Hepatocyte (in vitro differentiated cells): ENCODE measurements around the gene ELOVL3. TPM values are rescaled to one million over a fixed set of nuclear protein-coding genes. Genes with fewer than 3 reads are reported as not detected.

ENCODE experiments used
- DNase-seq: peaks from one replicate; pipeline ENCODE4 v3.0.0-alpha.2; 2016; ENCODE audit warnings: low spot score
- H2AFZ ChIP-seq: fragments of 200-600 bp; sonication (generic); 2 replicates; pipeline ENCODE4 v1.6.0; 2016; ENCODE audit warnings: antibody characterized with exemption, mild to moderate bottlenecking
- H3K27ac ChIP-seq: fragments of 200-600 bp; sonication (generic); 2 replicates; pipeline ENCODE4 v1.5.1; 2016; ENCODE audit warnings: mild to moderate bottlenecking
- H3K27me3 ChIP-seq: fragments of 200-600 bp; sonication (generic); 2 replicates; pipeline ENCODE4 v1.6.1; 2016
- H3K36me3 ChIP-seq: fragments of 200-600 bp; sonication (generic); replicated peaks from 2 replicates; pipeline ENCODE4 v1.5.1; 2016; ENCODE audit warnings: low read depth; ENCODE audit not compliant: insufficient read depth
- H3K4me1 ChIP-seq: fragments of 200-600 bp; sonication (generic); 2 replicates; pipeline ENCODE4 v1.5.1; 2016; ENCODE audit warnings: mild to moderate bottlenecking, moderate library complexity; ENCODE audit not compliant: insufficient read depth
- H3K4me2 ChIP-seq: fragments of 200-600 bp; sonication (generic); 2 replicates; pipeline ENCODE4 v1.6.0; 2016
- H3K4me3 ChIP-seq: fragments of 200-600 bp; sonication (generic); 2 replicates; pipeline ENCODE4 v1.5.1; 2016; ENCODE audit warnings: mild to moderate bottlenecking
- H3K79me2 ChIP-seq: fragments of 200-600 bp; sonication (generic); 2 replicates; pipeline ENCODE4 v1.6.0; 2017; ENCODE audit warnings: mild to moderate bottlenecking
- H3K9me2 ChIP-seq: fragments of 200-600 bp; sonication (generic); replicated peaks from 2 replicates; pipeline ENCODE4 v1.6.0; 2017; ENCODE audit warnings: mild to moderate bottlenecking; ENCODE audit not compliant: insufficient read depth
- H3K9me3 ChIP-seq: fragments of 200-600 bp; sonication (generic); 2 replicates; pipeline ENCODE4 v1.5.1; 2016; ENCODE audit warnings: low read depth, mild to moderate bottlenecking
- H4K20me1 ChIP-seq: fragments of 200-600 bp; sonication (generic); 2 replicates; pipeline ENCODE4 v1.6.0; 2016; ENCODE audit warnings: mild to moderate bottlenecking; ENCODE audit not compliant: insufficient read depth, poor library complexity, severe bottlenecking
- CTCF ChIP-seq: fragments of 200-600 bp; sonication (generic); IDR thresholded peaks from 2 replicates; pipeline ENCODE4 v1.5.1; 2016; ENCODE audit warnings: antibody characterized with exemption, mild to moderate bottlenecking; ENCODE audit not compliant: poor library complexity
- EZH2 ChIP-seq: fragments of 200-600 bp; sonication (generic); IDR thresholded peaks from 2 replicates; pipeline ENCODE4 v1.6.1; 2016; ENCODE audit warnings: antibody characterized with exemption, mild to moderate bottlenecking, borderline replicate concordance
- EZH2phosphoT487 ChIP-seq: fragments of 200-600 bp; sonication (generic); IDR thresholded peaks from one replicate; pipeline ENCODE4 v1.6.1; 2018; ENCODE audit warnings: antibody characterized with exemption, mild to moderate bottlenecking, low read depth, moderate library complexity; ENCODE audit not compliant: unreplicated experiment, severe bottlenecking
- WGBS: methylation state at CpG from one replicate; pipeline ENCODE4 v1.1.6; 2016; ENCODE audit warnings: low lambda C conversion rate; ENCODE audit errors: missing lambda C conversion rate; 5-methylcytosine and 5-hydroxymethylcytosine counted together
- polyA plus RNA-seq: library from polyadenylated mRNA; unstranded; fragments of >200 nt; fragmentation: Nextera tagmentation; extraction: Ambion mirVana; gene quantifications from 2 replicates; pipeline ENCODE4 v1.2.1, GENCODE V29; 2016
- total RNA-seq: library from RNA; depleted of rRNA; stranded (reverse); fragments of >200 nt; gene quantifications from 2 replicates; pipeline ENCODE4 v1.2.3, GENCODE V29; 2014

Gene ELOVL3
- total and polyA plus RNA-seq, 2 experiments from 2014 or later, result not detected

- TF ChIP-seq EZH2, result no peak
- no peak for TF ChIP-seq CTCF
- H3K4me3 ChIP-seq, result no peak overlapping the region
- no peak overlapping the region for H3K27ac ChIP-seq
- 84% methylated on average over 6 of the region's 6 CpGs for WGBS
- H3K4me2 ChIP-seq, result no peak overlapping the region
- no peaks in the 10 kb centered on the region for H3K79me2 ChIP-seq
- H3K9me2 ChIP-seq, result no peaks in the 10 kb centered on the region
- H3K9me3 ChIP-seq, result no peaks in the 10 kb centered on the region
- no peaks in the 10 kb centered on the region for H4K20me1 ChIP-seq
- no peak overlapping the region for H2AFZ ChIP-seq
- H3K4me1 ChIP-seq, result no peaks in the 10 kb centered on the region
- H3K36me3 ChIP-seq, result no peaks in the 10 kb centered on the region
- no peaks in the 10 kb centered on the region for H3K27me3 ChIP-seq
- DNase-seq, result no peak
Observed at GRCh38 chr10:102195296-102195870, 30.7 kb upstream of the ELOVL3 start.

- Histone ChIP-seq H3K79me2 (no peaks in the 10 kb centered on the region), H3K27ac (no peak overlapping the region), H2AFZ (no peak overlapping the region), H3K4me3 (no peak overlapping the region), H3K36me3 (no peaks in the 10 kb centered on the region), H3K9me3 (no peaks in the 10 kb centered on the region), H3K27me3 (no peaks in the 10 kb centered on the region), H3K4me2 (no peak overlapping the region), H3K4me1 (no peaks in the 10 kb centered on the region), H3K9me2 (no peaks in the 10 kb centered on the region), H4K20me1 (no peaks in the 10 kb centered on the region)
- no peak for TF ChIP-seq CTCF
- no peak for TF ChIP-seq EZH2phosphoT487
- 77% methylated on average over 2 of the region's 2 CpGs for WGBS
- no peak for DNase-seq
Observed at GRCh38 chr10:102196893-102197292, 29.2 kb upstream of the ELOVL3 start.

- Histone ChIP-seq H3K4me1 (no peaks in the 10 kb centered on the region), H3K79me2 (no peaks in the 10 kb centered on the region), H2AFZ (no peak overlapping the region), H3K9me3 (no peaks in the 10 kb centered on the region), H3K9me2 (no peaks in the 10 kb centered on the region), H3K4me3 (no peak overlapping the region), H4K20me1 (no peaks in the 10 kb centered on the region), H3K36me3 (no peaks in the 10 kb centered on the region), H3K27me3 (no peaks in the 10 kb centered on the region), H3K27ac (no peak overlapping the region), H3K4me2 (no peak overlapping the region)
- WGBS, result 78% methylated on average over 2 of the region's 2 CpGs
- TF ChIP-seq EZH2phosphoT487, result no peak
- no peak for TF ChIP-seq EZH2
- TF ChIP-seq CTCF, result no peak
- DNase-seq, result no peak
Observed at GRCh38 chr10:102198027-102198426, 28.1 kb upstream of the ELOVL3 start.
